GM12873 (cell line): ENCODE data around the gene WTAP.

Source experiments
- TF ChIP-seq, protein P1 (sequence below): IDR thresholded peaks from 2 replicates; pipeline ENCODE4 v1.5.1; 2012; ENCODE audit warnings: low read depth, mild to moderate bottlenecking, moderate library complexity, low read length, control low read depth; ENCODE audit not compliant: insufficient read depth; ENCODE audit errors: missing control alignments

WTAP gene

GRCh38 chr6:159718634-159719033 lies 8.7 kb upstream of the WTAP start:
- TF ChIP-seq, protein P1, sequence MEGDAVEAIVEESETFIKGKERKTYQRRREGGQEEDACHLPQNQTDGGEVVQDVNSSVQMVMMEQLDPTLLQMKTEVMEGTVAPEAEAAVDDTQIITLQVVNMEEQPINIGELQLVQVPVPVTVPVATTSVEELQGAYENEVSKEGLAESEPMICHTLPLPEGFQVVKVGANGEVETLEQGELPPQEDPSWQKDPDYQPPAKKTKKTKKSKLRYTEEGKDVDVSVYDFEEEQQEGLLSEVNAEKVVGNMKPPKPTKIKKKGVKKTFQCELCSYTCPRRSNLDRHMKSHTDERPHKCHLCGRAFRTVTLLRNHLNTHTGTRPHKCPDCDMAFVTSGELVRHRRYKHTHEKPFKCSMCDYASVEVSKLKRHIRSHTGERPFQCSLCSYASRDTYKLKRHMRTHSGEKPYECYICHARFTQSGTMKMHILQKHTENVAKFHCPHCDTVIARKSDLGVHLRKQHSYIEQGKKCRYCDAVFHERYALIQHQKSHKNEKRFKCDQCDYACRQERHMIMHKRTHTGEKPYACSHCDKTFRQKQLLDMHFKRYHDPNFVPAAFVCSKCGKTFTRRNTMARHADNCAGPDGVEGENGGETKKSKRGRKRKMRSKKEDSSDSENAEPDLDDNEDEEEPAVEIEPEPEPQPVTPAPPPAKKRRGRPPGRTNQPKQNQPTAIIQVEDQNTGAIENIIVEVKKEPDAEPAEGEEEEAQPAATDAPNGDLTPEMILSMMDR, result no peak

- TF ChIP-seq, protein P1, result no peak
Observed at GRCh38 chr6:159719287-159719686, 8.0 kb upstream of the WTAP start.

DNA sequence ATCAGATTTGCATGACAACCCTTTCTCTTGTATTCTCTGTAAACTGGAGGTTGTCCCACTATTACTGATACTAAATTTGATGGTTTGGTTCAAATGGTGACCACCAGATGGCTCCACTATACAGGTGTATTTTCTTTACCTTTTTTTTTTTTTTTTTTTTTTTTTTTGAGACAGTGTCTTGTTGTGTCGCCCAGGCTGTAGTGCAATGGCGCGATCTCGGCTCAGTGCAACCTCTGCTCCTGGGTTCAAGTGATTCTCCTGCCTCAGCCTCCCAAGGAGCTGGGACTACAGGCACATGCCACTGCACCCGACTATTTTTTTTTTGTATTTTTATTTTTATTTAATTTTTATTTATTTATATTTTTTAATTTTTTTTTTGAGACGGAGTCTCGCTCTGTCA lies 6.6 kb upstream of the WTAP start:
- TF ChIP-seq, protein P1, result peak; percentile 41

GRCh38 chr6:159722655-159723054 lies 4.7 kb upstream of the WTAP start:
- TF ChIP-seq, protein P1, result no peak

DNA sequence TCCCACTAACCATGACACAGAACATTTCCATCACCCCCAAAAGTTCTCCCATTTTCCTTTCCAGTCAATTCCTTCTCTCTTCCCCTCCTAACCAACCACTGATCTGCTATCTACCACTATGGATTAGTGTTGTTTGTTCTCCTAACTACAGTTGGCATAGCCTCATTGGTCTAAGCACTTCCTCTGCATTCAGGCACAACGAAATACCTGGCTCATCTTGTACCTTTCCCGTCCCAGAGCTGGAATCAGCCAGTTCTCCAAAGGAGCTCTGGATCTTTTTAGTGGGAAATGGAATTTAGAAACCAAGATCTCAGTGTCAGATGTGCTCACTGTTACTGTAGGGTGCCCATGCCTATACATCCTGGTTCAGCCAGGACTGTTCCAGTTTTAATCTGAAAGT lies 4.0 kb upstream of the WTAP start:
- TF ChIP-seq, protein P1, result no peak

GRCh38 chr6:159724778-159725177 lies 2.5 kb upstream of the WTAP start:
- TF ChIP-seq, protein P1, result no peak

- TF ChIP-seq, protein P1, result no peak
Observed at GRCh38 chr6:159726255-159726917, 920 bp upstream of the WTAP start.
